Mesendoderm (in vitro differentiated cells): ENCODE measurements around the gene EPS8.

Experiments
- DNase-seq: peaks from one replicate; pipeline ENCODE4 v3.0.0; 2013
- H2AK5ac ChIP-seq: 2 replicates; pipeline ENCODE4 v1.6.1; 2013; ENCODE audit warnings: low read length, inconsistent platforms
- H2BK120ac ChIP-seq: 2 replicates; pipeline ENCODE4 v1.6.1; 2013; ENCODE audit warnings: low read depth, mild to moderate bottlenecking, low read length, moderate library complexity, mixed read lengths
- H2BK15ac ChIP-seq: replicated peaks from 2 replicates; pipeline ENCODE4 v1.6.1; 2013; ENCODE audit warnings: low read depth, mild to moderate bottlenecking, moderate library complexity
- H2BK5ac ChIP-seq: 2 replicates; pipeline ENCODE4 v1.6.1; 2013; ENCODE audit warnings: low read length, inconsistent platforms
- H3K18ac ChIP-seq: 2 replicates; pipeline ENCODE4 v1.6.1; 2013; ENCODE audit warnings: mild to moderate bottlenecking, low read length, mixed read lengths
- H3K23ac ChIP-seq: one replicate; pipeline ENCODE4 v1.6.1; 2013; ENCODE audit warnings: low read length
- H3K27ac ChIP-seq: 2 replicates; pipeline ENCODE4 v1.5.1; 2013; ENCODE audit warnings: low read depth, mild to moderate bottlenecking, inconsistent platforms, low read length, moderate library complexity
- H3K27me3 ChIP-seq: 2 replicates; pipeline ENCODE4 v1.6.1; 2013; ENCODE audit warnings: low read length, control low read depth, mild to moderate bottlenecking, inconsistent platforms; ENCODE audit not compliant: insufficient read depth, poor library complexity
- H3K36me3 ChIP-seq: 2 replicates; pipeline ENCODE4 v1.6.1; 2013; ENCODE audit warnings: low read length, inconsistent platforms; ENCODE audit not compliant: control insufficient read depth, insufficient read depth
- H3K4ac ChIP-seq: one replicate; pipeline ENCODE4 v1.6.1; 2013; ENCODE audit warnings: low read depth, mild to moderate bottlenecking, low read length, moderate library complexity
- H3K4me1 ChIP-seq: 2 replicates; pipeline ENCODE4 v1.6.1; 2013; ENCODE audit warnings: low read depth, low read length, inconsistent platforms; ENCODE audit not compliant: control insufficient read depth
- H3K4me2 ChIP-seq: 2 replicates; pipeline ENCODE4 v1.6.1; 2013; ENCODE audit warnings: low read length
- H3K4me3 ChIP-seq: 2 replicates; pipeline ENCODE4 v1.5.1; 2013; ENCODE audit warnings: mild to moderate bottlenecking, low read length
- H3K56ac ChIP-seq: one replicate; pipeline ENCODE4 v1.6.1; 2013; ENCODE audit warnings: low read length
- H3K79me1 ChIP-seq: 2 replicates; pipeline ENCODE4 v1.6.1; 2013; ENCODE audit warnings: low read length, inconsistent platforms
- H3K79me2 ChIP-seq: 2 replicates; pipeline ENCODE4 v1.6.1; 2013; ENCODE audit warnings: mild to moderate bottlenecking, low read length; ENCODE audit not compliant: control insufficient read depth, insufficient read depth
- H3K9ac ChIP-seq: 2 replicates; pipeline ENCODE4 v1.6.1; 2013; ENCODE audit warnings: low read length, inconsistent platforms
- H4K5ac ChIP-seq: one replicate; pipeline ENCODE4 v1.6.1; 2013; ENCODE audit warnings: low read length
- H4K8ac ChIP-seq: one replicate; pipeline ENCODE4 v1.6.1; 2013; ENCODE audit warnings: low read depth, mild to moderate bottlenecking, control low read depth, low read length, moderate library complexity
- WGBS: extraction: QIAGEN DNeasy Blood & Tissue Kit; methylation state at CpG from one replicate; pipeline ENCODE4 v1.1.7; 2013; ENCODE audit warnings: low lambda C conversion rate, missing lambda C conversion rate; ENCODE audit not compliant: insufficient coverage; ENCODE audit errors: extremely low coverage; 5-methylcytosine and 5-hydroxymethylcytosine counted together

EPS8 gene

GRCh38 chr12:15829949-15830348 is 40.8 kb upstream of the EPS8 start:
- Histone ChIP-seq H2BK120ac (no peak overlapping the region), H3K56ac (no peak overlapping the region), H3K36me3 (no peaks in the 10 kb centered on the region), H3K27ac (no peak overlapping the region), H3K23ac (no peak overlapping the region), H3K79me1 (no peaks in the 10 kb centered on the region), H3K79me2 (no peaks in the 10 kb centered on the region), H3K4me3 (no peak overlapping the region), H3K18ac (no peak overlapping the region), H2BK5ac (no peak overlapping the region), H3K4ac (no peak overlapping the region), H2AK5ac (no peak overlapping the region), H3K27me3 (no peaks in the 10 kb centered on the region), H4K8ac (no peak overlapping the region), H3K9ac (no peak overlapping the region), H4K5ac (no peak overlapping the region), H3K4me1 (no peaks in the 10 kb centered on the region), H2BK15ac (no peak overlapping the region), H3K4me2 (no peak overlapping the region)
- no peak for DNase-seq
- no CpG with 5 or more reads among the region's 3 CpGs for WGBS

DNA sequence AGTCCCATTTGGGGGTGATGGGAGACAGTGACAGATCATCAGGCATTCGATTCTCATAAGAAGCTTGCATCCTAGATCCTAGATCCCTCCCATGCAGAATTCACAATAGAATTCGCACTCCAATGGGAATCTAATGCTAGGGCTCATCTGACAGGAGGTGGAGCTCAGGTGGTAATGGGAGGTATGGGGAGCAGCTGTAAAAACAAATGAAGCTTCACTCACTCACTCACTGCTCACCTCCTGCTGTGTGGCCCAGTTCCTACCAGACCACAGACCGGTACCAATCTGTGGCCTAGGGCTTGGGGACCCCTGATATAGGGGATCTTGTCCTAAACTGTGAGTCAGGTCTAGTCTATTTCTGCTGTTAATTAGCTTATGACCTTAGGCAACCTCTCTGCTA is 40.1 kb upstream of the EPS8 start:
- H2BK120ac ChIP-seq = no peak overlapping the region
- no peak overlapping the region for H3K4me3 ChIP-seq
- H3K23ac ChIP-seq = no peak overlapping the region
- no peak overlapping the region for H2BK15ac ChIP-seq
- no peak overlapping the region for H3K27ac ChIP-seq
- no peak overlapping the region for H4K5ac ChIP-seq
- no peaks in the 10 kb centered on the region for H3K79me1 ChIP-seq
- no peaks in the 10 kb centered on the region for H3K36me3 ChIP-seq
- no peaks in the 10 kb centered on the region for H3K79me2 ChIP-seq
- no peak for DNase-seq
- no peak overlapping the region for H3K56ac ChIP-seq
- H2AK5ac ChIP-seq = no peak overlapping the region
- no peaks in the 10 kb centered on the region for H3K27me3 ChIP-seq
- H3K9ac ChIP-seq = no peak overlapping the region
- no peak overlapping the region for H3K18ac ChIP-seq
- no peak overlapping the region for H3K4ac ChIP-seq
- H4K8ac ChIP-seq = no peak overlapping the region
- no CpG with 5 or more reads among the region's 3 CpGs for WGBS
- H2BK5ac ChIP-seq = no peak overlapping the region
- H3K4me2 ChIP-seq = no peak overlapping the region
- no peaks in the 10 kb centered on the region for H3K4me1 ChIP-seq

DNA sequence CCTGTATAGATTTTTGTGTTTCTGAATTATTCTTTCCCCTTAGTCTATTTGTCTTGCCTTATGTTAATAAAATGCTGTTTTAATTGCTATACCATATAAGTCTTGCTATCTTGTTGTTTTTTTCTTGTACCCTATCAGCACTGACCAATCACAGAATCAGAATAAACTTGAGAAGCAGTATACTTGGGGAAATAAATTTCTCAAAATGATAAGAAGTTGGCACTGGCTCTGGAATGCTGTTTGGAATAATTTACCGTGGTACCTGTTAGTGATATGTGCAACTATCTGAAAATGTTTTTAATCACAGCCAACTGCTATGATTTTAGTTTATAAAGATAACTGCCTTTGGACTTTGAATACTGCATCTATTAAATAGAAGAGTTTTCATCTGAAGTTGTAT is 37.9 kb upstream of the EPS8 start:
- Histone ChIP-seq H2AK5ac (no peak overlapping the region), H3K23ac (no peak overlapping the region), H3K4me2 (no peak overlapping the region), H2BK15ac (no peak overlapping the region), H3K9ac (no peak overlapping the region), H3K56ac (no peak overlapping the region), H4K5ac (no peak overlapping the region), H3K79me2 (no peaks in the 10 kb centered on the region), H3K18ac (no peak overlapping the region), H3K36me3 (no peaks in the 10 kb centered on the region), H4K8ac (no peak overlapping the region), H2BK120ac (no peak overlapping the region), H2BK5ac (no peak overlapping the region), H3K27me3 (no peaks in the 10 kb centered on the region), H3K4ac (no peak overlapping the region), H3K4me3 (no peak overlapping the region), H3K79me1 (no peaks in the 10 kb centered on the region), H3K4me1 (no peaks in the 10 kb centered on the region), H3K27ac (no peak overlapping the region)
- DNase-seq = no peak
- WGBS = no CpG with 5 or more reads among the region's 1 CpG

GRCh38 chr12:15824516-15824915 is 35.3 kb upstream of the EPS8 start:
- Histone ChIP-seq H2BK5ac (no peak overlapping the region), H4K5ac (no peak overlapping the region), H3K27ac (no peak overlapping the region), H3K56ac (no peak overlapping the region), H3K18ac (no peak overlapping the region), H3K4ac (no peak overlapping the region), H2AK5ac (no peak overlapping the region), H3K36me3 (no peaks in the 10 kb centered on the region), H4K8ac (no peak overlapping the region), H3K79me1 (no peaks in the 10 kb centered on the region), H3K4me2 (no peak overlapping the region), H3K4me1 (no peaks in the 10 kb centered on the region), H3K23ac (no peak overlapping the region), H3K27me3 (no peaks in the 10 kb centered on the region), H2BK120ac (no peak overlapping the region), H3K79me2 (no peaks in the 10 kb centered on the region), H2BK15ac (no peak overlapping the region), H3K9ac (no peak overlapping the region), H3K4me3 (no peak overlapping the region)
- DNase-seq = no peak
- WGBS = no CpG with 5 or more reads among the region's 3 CpGs

GRCh38 chr12:15823360-15824128 is 34.4 kb upstream of the EPS8 start:
- no peak for DNase-seq
- H2BK5ac ChIP-seq = no peak overlapping the region
- H3K4ac ChIP-seq = no peak overlapping the region
- H3K4me3 ChIP-seq = no peak overlapping the region
- no CpG with 5 or more reads among the region's 3 CpGs for WGBS
- H2AK5ac ChIP-seq = no peak overlapping the region
- no peak overlapping the region for H2BK120ac ChIP-seq
- H3K4me1 ChIP-seq = no peaks in the 10 kb centered on the region
- H3K4me2 ChIP-seq = no peak overlapping the region
- no peak overlapping the region for H2BK15ac ChIP-seq
- H3K79me2 ChIP-seq = no peaks in the 10 kb centered on the region
- H3K27ac ChIP-seq = no peak overlapping the region
- no peak overlapping the region for H3K18ac ChIP-seq
- no peak overlapping the region for H4K5ac ChIP-seq
- H3K9ac ChIP-seq = no peak overlapping the region
- no peaks in the 10 kb centered on the region for H3K36me3 ChIP-seq
- H3K56ac ChIP-seq = no peak overlapping the region
- no peak overlapping the region for H3K23ac ChIP-seq
- H3K79me1 ChIP-seq = no peaks in the 10 kb centered on the region
- H3K27me3 ChIP-seq = no peaks in the 10 kb centered on the region
- H4K8ac ChIP-seq = no peak overlapping the region
